ENCODE data around the gene SMNDC1. TPM values are rescaled to one million over a fixed set of nuclear protein-coding genes. Genes with fewer than 3 reads are reported as not detected.

The SMNDC1 gene
- total RNA-seq, 1 donor from 2014 or later: 6.9 TPM

DNA sequence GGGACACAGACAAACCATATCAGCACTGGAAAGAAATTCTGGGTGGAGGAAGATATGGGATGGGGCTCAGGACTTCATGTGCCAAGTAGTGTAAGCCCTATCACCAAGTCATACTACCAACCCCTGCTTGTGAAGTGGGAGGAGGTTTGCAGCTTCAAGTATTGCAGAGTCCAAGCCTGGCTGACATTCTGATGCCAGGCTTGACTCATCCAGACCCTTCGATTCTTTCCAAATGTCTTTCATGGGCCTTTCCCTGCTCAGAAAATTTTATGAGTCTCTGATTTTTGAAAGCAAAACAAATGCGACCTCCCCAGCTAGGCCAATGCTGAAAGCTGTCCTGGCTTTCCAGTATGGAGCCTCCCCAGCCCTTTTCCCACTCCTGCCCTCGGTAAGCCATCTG is 45.1 kb upstream of the SMNDC1 start:
- intact Hi-C loops (cut with DNase I): no loop called here
- no peaks in the 10 kb centered on the region for H3K9me3 ChIP-seq
- no peaks in the 10 kb centered on the region for H3K27me3 ChIP-seq
- TF ChIP-seq, protein P1, sequence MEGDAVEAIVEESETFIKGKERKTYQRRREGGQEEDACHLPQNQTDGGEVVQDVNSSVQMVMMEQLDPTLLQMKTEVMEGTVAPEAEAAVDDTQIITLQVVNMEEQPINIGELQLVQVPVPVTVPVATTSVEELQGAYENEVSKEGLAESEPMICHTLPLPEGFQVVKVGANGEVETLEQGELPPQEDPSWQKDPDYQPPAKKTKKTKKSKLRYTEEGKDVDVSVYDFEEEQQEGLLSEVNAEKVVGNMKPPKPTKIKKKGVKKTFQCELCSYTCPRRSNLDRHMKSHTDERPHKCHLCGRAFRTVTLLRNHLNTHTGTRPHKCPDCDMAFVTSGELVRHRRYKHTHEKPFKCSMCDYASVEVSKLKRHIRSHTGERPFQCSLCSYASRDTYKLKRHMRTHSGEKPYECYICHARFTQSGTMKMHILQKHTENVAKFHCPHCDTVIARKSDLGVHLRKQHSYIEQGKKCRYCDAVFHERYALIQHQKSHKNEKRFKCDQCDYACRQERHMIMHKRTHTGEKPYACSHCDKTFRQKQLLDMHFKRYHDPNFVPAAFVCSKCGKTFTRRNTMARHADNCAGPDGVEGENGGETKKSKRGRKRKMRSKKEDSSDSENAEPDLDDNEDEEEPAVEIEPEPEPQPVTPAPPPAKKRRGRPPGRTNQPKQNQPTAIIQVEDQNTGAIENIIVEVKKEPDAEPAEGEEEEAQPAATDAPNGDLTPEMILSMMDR (IDR thresholded peaks at IDR 0.05): no peak
- DNase-seq (ENCODE audit: low spot score in 2 of 2): no peak
- H3K27ac ChIP-seq: no peak overlapping the region
- no peaks in the 10 kb centered on the region for H3K36me3 ChIP-seq
- H3K4me1 ChIP-seq: peaks cover 0 to 3% of the 10 kb centered on the region in 2 donors
- H3K4me3 ChIP-seq: no peak overlapping the region

- Histone ChIP-seq H3K9me3 (no peaks in the 10 kb centered on the region), H3K27me3 (no peaks in the 10 kb centered on the region), H3K27ac (no peak overlapping the region), H3K4me1 (peaks cover 0 to 3% of the 10 kb centered on the region in 2 donors), H3K36me3 (no peaks in the 10 kb centered on the region), H3K4me3 (no peak overlapping the region)
- intact Hi-C loops (cut with DNase I): no loop called here
- TF ChIP-seq, protein P1 (IDR thresholded peaks at IDR 0.05): no peak
- DNase-seq (ENCODE audit: low spot score in 2 of 2): no peak
Observed at GRCh38 chr10:110349386-110349785, 44.7 kb upstream of the SMNDC1 start.

GRCh38 chr10:110348336-110348735 is 43.6 kb upstream of the SMNDC1 start:
- TF ChIP-seq, protein P1 (IDR thresholded peaks at IDR 0.05): no peak
- Histone ChIP-seq H3K27me3 (no peaks in the 10 kb centered on the region), H3K27ac (no peak overlapping the region), H3K4me3 (no peak overlapping the region), H3K36me3 (no peaks in the 10 kb centered on the region), H3K4me1 (peaks cover 0 to 3% of the 10 kb centered on the region in 2 donors), H3K9me3 (no peaks in the 10 kb centered on the region)
- intact Hi-C loops (cut with DNase I): no loop called here
- no peak for DNase-seq (ENCODE audit: low spot score in 2 of 2)

- TF ChIP-seq, protein P1 (IDR thresholded peaks at IDR 0.05): no peak
- no peak overlapping the region for H3K27ac ChIP-seq
- H3K4me3 ChIP-seq: no peak overlapping the region
- no peaks in the 10 kb centered on the region for H3K27me3 ChIP-seq
- intact Hi-C loops (cut with DNase I): no loop called here
- no peaks in the 10 kb centered on the region for H3K4me1 ChIP-seq
- DNase-seq (ENCODE audit: low spot score in 2 of 2): no peak
- no peaks in the 10 kb centered on the region for H3K36me3 ChIP-seq
- H3K9me3 ChIP-seq: no peaks in the 10 kb centered on the region
Observed at GRCh38 chr10:110346914-110347313, 42.2 kb upstream of the SMNDC1 start.

- TF ChIP-seq, protein P1 (IDR thresholded peaks at IDR 0.05): no peak
- H3K27ac ChIP-seq: no peak overlapping the region
- H3K4me3 ChIP-seq: no peak overlapping the region
- intact Hi-C loops (cut with DNase I): no loop called here
- H3K27me3 ChIP-seq: no peaks in the 10 kb centered on the region
- no peaks in the 10 kb centered on the region for H3K9me3 ChIP-seq
- H3K36me3 ChIP-seq: no peaks in the 10 kb centered on the region
- DNase-seq (ENCODE audit: low spot score in 2 of 2): no peak
- H3K4me1 ChIP-seq: no peaks in the 10 kb centered on the region
Observed at GRCh38 chr10:110345286-110345685, 40.6 kb upstream of the SMNDC1 start.

DNA sequence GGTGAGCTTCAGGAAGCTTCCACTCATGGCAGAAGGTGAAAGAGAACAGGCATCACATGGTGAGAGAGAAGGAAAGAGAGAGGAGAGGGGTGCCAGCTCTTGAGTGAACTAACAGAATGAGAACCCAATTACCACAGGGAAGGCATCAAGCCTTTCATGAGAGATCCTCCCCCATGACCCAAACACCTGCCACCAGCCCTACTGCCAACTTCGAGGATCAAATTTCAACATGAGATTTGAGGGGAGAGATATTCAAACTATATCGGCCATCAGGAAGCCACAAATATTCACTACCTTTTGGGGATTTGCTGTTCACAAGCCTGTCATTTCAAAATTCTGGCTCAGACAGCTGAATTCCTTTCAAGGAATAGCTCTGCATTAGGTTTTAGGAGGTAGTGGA is 39.9 kb upstream of the SMNDC1 start:
- H3K9me3 ChIP-seq: no peaks in the 10 kb centered on the region
- TF ChIP-seq, protein P1 (IDR thresholded peaks at IDR 0.05): no peak
- no peaks in the 10 kb centered on the region for H3K36me3 ChIP-seq
- no peaks in the 10 kb centered on the region for H3K4me1 ChIP-seq
- no peak overlapping the region for H3K4me3 ChIP-seq
- no peak for DNase-seq (ENCODE audit: low spot score in 2 of 2)
- no peaks in the 10 kb centered on the region for H3K27me3 ChIP-seq
- intact Hi-C loops (cut with DNase I): no loop called here
- H3K27ac ChIP-seq: no peak overlapping the region

All from ascending aorta (tissue), 2 donors.